DND-41 (cell line): ENCODE measurements around the gene SLC35D1.

Source experiments
- ATAC-seq: fragments of 200-7000 bp; cut with Tn5 transposase; 3 replicates; pipeline ENCODE4 v1.9.1; 2021; ENCODE audit warnings: low read depth; ENCODE audit not compliant: insufficient read depth
- DNase-seq: peaks from one replicate; pipeline ENCODE4 v3.0.0-alpha.2; 2020
- H2AFZ ChIP-seq: 2 replicates; pipeline ENCODE4 v1.6.0; 2012; ENCODE audit warnings: low read depth, low read length
- H3K27ac ChIP-seq: 2 replicates; pipeline ENCODE4 v1.5.1; 2012; ENCODE audit warnings: low read length, inconsistent platforms
- H3K27me3 ChIP-seq: fragments of 200-600 bp; sonication (generic); 2 replicates; pipeline ENCODE4 v1.6.0; 2012; ENCODE audit warnings: low read length, mild to moderate bottlenecking, inconsistent platforms; ENCODE audit not compliant: insufficient read depth, poor library complexity
- H3K36me3 ChIP-seq: 2 replicates; pipeline ENCODE4 v1.5.1; 2012; ENCODE audit warnings: low read length, inconsistent platforms; ENCODE audit not compliant: insufficient read depth
- H3K4me1 ChIP-seq: 2 replicates; pipeline ENCODE4 v1.5.1; 2012; ENCODE audit warnings: mild to moderate bottlenecking, low read length; ENCODE audit not compliant: insufficient read depth
- H3K4me2 ChIP-seq: 2 replicates; pipeline ENCODE4 v1.6.0; 2012; ENCODE audit warnings: mild to moderate bottlenecking, moderate library complexity, low read length, inconsistent platforms; ENCODE audit not compliant: insufficient read depth
- H3K4me3 ChIP-seq, 2 experiments: fragments of 200-600 bp in 1 of 2; shearing (Covaris generic) in 1 of 2; 2 replicates each; pipeline ENCODE4 v1.5.1; 2012 to 2016; ENCODE audit warnings: inconsistent platforms in 2 of 2, low read length in 2 of 2, mild to moderate bottlenecking in 2 of 2, low read depth in 1 of 2, moderate library complexity in 1 of 2
- H3K79me2 ChIP-seq: 2 replicates; pipeline ENCODE4 v1.6.0; 2012; ENCODE audit warnings: low read length, inconsistent platforms; ENCODE audit not compliant: insufficient read depth
- H3K9ac ChIP-seq: 2 replicates; pipeline ENCODE4 v1.6.0; 2012; ENCODE audit warnings: low read depth, mild to moderate bottlenecking, inconsistent platforms, low read length, moderate library complexity
- H3K9me3 ChIP-seq: 2 replicates; pipeline ENCODE4 v1.5.1; 2012; ENCODE audit warnings: low read length, moderate library complexity, mild to moderate bottlenecking, inconsistent platforms; ENCODE audit not compliant: insufficient read depth, severe bottlenecking
- H4K20me1 ChIP-seq: 2 replicates; pipeline ENCODE4 v1.6.0; 2012; ENCODE audit warnings: low read length; ENCODE audit not compliant: insufficient read depth
- CTCF ChIP-seq: IDR thresholded peaks from 2 replicates; pipeline ENCODE4 v1.5.1; 2012; ENCODE audit warnings: borderline replicate concordance, low read length, moderate library complexity, mild to moderate bottlenecking; ENCODE audit not compliant: poor library complexity, severe bottlenecking; ENCODE audit errors: extremely low read depth
- EZH2 ChIP-seq: IDR thresholded peaks from 3 replicates; pipeline ENCODE4 v1.6.1; 2012; ENCODE audit warnings: borderline replicate concordance, low read depth, mild to moderate bottlenecking, moderate library complexity, low read length, inconsistent platforms; ENCODE audit not compliant: severe bottlenecking

The SLC35D1 gene

GRCh38 chr1:67031121-67031858 lies 22.7 kb downstream of the SLC35D1 start:
- no peak overlapping the region for H3K9ac ChIP-seq
- no peak overlapping the region for H3K27ac ChIP-seq

DNA sequence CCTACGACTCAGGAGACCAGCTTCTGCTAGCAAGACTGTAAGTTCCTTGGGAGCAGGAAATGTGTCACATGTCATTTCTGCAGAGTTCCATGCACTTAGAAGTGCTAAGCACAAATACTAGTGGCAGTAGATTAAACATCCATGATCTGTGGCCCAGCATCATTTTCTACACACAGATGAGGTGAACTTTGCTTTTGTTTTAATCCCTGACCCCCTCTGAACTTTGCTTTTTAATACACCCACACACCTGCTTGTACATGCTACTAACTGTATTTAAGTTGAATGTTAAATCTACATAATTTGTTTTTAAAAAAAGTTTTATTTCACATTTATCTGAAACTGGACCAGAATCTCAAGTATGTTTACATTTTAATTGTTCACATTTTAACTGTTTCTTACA lies 24.5 kb downstream of the SLC35D1 start:
- no peak for DNase-seq
- peaks cover 27% of the 10 kb centered on the region; the same call in 1 of the 2 replicates for H3K36me3 ChIP-seq

More at GRCh38 chr1:67031121-67031858, 22.7 kb downstream of the SLC35D1 start:
- Histone ChIP-seq H3K36me3 (peaks cover 23% of the 10 kb centered on the region; the same call in 1 of the 2 replicates), H3K4me1 (no peaks in the 10 kb centered on the region), H3K4me2 (no peak overlapping the region), H3K27me3 (no peaks in the 10 kb centered on the region), H2AFZ (no peak overlapping the region), H4K20me1 (no peaks in the 10 kb centered on the region), H3K9me3 (no peaks in the 10 kb centered on the region), H3K79me2 (no peaks in the 10 kb centered on the region), H3K4me3 (no peak overlapping the region)
- no peak for ATAC-seq
- DNase-seq: no peak
- TF ChIP-seq EZH2 (no peak), CTCF (no peak)

DNA sequence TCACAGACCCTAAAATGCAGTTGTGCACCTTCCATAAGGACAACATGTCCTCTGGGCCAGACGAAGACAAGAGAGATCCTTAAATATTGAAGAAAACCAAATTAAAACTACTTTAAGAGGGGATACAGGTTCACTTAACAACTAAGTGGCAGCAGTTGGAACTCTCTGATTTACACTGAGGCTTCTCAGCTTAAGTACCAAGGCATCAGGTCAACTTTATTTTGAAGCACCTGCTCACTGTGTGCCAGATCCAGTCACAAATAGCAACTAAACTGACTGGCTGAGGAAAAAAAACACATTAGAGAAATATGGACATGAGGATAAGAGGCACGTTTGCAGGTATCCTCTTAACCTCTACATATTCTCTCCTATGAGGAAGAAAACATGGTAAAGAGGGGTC lies 33.2 kb downstream of the SLC35D1 start:
- Histone ChIP-seq H3K9me3 (no peaks in the 10 kb centered on the region), H2AFZ (no peak overlapping the region), H3K4me2 (no peak overlapping the region), H4K20me1 (no peaks in the 10 kb centered on the region), H3K9ac (no peak overlapping the region), H3K27me3 (no peaks in the 10 kb centered on the region), H3K79me2 (no peaks in the 10 kb centered on the region), H3K4me1 (no peaks in the 10 kb centered on the region), H3K4me3 (no peak overlapping the region), H3K36me3 (peaks cover 54% of the 10 kb centered on the region), H3K27ac (no peak overlapping the region)
- ATAC-seq (no peak), DNase-seq (no peak)
- TF ChIP-seq EZH2 (no peak), CTCF (no peak)

More for the DNA sequence above, 24.5 kb downstream of the SLC35D1 start:
- no peaks in the 10 kb centered on the region for H3K27me3 ChIP-seq
- ATAC-seq: no peak
- no peaks in the 10 kb centered on the region for H3K79me2 ChIP-seq
- no peaks in the 10 kb centered on the region for H4K20me1 ChIP-seq
- no peak overlapping the region for H3K27ac ChIP-seq
- TF ChIP-seq EZH2: no peak
- no peak for TF ChIP-seq CTCF
- H3K4me2 ChIP-seq: no peak overlapping the region
- no peak overlapping the region for H3K4me3 ChIP-seq
- no peak overlapping the region for H3K9ac ChIP-seq
- H3K9me3 ChIP-seq: no peaks in the 10 kb centered on the region
- no peak overlapping the region for H2AFZ ChIP-seq
- H3K4me1 ChIP-seq: no peaks in the 10 kb centered on the region
